Left renal cortex interstitium (tissue), 4 donors: ENCODE results near the gene RBM10. TPM values are rescaled to one million over a fixed set of nuclear protein-coding genes. Genes with fewer than 3 reads are reported as not detected.

Experiments
- DNase-seq, 4 donors: peaks; one replicate each; pipeline ENCODE4 v3.0.0-alpha.2; 2013; ENCODE audit warnings: low read depth in 4 of 4, low spot score in 2 of 4, missing footprints in 1 of 4
- polyA plus RNA-seq, 4 donors: library from polyadenylated mRNA; unstranded; fragments of 120-200 nt; gene quantifications; one replicate each; pipeline ENCODE4 v1.2.1, GENCODE V29; 2013; ENCODE audit not compliant: insufficient read length in 4 of 4

The RBM10 gene
- polyA plus RNA-seq, 4 donors, result 46.2 to 70.6 (median 60.8) TPM

- DNase-seq, result no peak
Measured at GRCh38 chrX:47214435-47215077, 69.5 kb downstream of the RBM10 start.

DNA sequence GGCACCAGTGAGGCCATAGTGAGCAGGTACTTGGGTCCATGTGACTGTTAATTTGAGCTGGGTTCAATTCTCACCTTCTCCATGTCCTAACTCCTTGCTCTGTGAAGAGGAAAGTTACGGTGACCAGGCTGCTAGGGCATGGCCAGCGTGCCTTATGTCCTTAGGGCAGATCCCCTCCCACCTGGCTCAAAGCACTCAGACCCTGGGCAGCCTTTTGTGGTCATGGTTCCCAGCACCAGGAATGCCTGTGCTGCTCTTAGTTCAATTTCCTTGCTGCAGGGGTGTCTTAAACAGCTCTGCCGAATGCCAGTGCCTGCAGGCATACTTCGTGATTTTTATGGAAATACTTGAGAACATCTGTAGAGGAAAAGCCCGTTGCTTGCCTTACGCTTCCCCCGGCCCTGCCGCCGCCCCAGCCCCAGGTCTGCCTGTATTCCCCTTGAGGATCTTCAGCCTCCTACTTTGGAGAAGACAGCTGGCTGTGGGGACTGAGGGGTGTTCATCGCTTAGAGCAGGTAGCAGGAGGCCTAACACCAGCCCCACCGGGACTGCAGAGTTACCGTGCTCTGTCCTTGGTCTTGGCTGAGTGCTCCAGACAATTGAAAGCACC, 70.4 kb downstream of the RBM10 start:
- no peak for DNase-seq

- DNase-seq, result no peak
Measured at GRCh38 chrX:47216393-47216925, 71.4 kb downstream of the RBM10 start.

DNA sequence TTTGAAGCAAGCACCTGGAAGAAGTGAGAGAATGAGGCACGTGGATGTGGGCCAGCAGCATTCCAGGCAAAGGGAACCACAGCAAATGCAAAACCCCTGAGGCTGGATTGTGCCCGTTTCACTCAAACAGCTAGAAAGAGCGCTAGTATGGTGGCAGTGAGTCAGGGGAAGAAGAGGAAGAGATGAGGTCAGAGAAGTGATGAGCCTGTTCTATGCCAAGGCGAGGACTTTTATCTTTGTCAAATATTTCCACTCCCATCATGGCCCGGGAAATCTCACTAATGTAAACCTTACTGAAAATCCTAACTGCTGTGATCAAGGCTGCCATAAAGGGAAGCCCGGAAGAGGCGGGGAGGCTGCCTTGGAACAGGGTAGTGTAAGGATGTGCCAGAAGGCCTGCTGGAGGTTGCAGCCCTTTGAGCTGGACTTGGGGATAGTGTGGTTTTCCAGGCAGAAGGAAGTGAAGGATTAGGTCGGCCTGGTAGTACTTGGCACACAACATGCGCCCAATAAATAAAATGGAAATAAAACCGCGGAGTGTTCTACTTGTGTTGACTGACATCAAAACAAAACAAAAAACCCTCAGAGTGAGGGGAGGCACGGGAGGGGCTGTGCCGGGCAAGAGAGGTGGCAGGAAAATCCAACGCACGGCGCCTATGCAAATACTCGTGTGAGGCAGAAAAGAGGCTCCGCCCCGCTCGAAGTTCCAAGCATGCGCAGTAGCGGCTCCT, 72.3 kb downstream of the RBM10 start:
- DNase-seq, result no peak

DNA sequence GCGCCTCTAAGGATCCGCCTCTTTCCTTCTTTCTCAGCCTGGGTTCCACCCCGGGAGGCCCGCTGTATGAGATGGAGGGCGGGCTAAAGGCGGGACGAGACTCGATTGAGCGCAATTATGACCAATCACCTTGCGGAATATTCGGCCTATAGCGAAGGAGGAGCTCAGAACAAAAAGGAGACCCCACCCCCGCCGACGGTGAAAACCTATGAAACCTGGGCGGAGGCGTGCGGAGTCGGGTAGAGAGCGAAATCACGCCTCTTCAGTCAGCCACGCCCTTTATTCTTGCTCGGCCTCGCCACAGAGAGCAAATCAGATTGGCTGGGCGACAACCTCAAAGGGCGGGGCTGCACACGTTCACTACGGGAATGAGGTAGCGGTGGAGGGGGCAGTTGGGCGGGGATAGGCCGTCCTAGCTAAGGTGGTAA, 72.8 kb downstream of the RBM10 start:
- peak; percentile 90 to 95 (median 94) for DNase-seq

- DNase-seq, result peak in 3 of 4 donors; percentile 60 to 83 (median 78)
Measured at GRCh38 chrX:47218280-47218919, 73.4 kb downstream of the RBM10 start, which contains the start of gene CDK16. Gene CDK16 (plus strand): TSS chrX:47218681. CDS start chrX:47223558, 4,877 bp downstream.

DNA sequence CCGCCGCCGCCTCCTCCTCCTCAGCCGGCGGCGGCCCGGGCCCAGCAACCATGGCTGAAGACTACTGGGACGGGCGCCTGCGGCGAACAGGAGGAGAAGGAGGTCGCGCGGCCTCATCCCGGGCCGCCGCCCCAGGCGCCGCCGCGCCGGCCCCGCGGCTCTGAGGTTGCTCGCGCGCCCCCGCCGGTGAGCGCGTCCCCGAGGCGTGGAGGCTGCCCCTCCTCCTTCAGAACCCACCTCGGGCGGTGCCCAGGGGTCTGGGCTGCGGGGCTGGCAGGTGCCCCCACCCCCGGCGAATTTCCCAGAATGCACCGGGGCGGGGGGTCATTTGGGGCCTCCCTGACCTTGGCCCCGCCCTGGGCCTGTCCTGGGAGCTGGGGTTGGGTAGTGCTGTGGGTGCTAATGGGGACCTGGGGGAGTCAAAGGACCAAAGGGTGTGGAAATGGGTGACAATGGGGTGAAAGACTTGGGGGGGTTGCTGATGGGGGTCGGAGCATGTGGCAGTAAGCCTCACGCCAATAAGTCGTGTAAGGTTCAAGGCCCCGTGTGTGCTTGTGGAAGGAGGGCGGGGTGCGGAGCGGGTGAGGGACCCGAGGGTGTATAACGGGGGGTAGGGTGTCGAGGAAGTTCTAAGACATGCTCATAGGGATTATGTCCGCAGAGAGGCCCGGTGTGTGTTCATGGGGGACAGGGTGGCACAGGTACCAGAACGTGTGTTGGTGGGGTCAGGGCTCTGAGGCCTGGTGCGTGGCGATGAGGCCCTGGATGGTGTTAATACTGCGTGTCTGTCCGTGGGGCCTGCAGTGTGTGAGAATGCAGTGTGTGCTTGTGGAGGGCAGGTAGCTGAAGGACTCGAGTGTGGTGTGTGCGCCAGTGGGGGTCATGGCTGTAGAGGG, 74.1 kb downstream of the RBM10 start:
- DNase-seq, result no peak

DNA sequence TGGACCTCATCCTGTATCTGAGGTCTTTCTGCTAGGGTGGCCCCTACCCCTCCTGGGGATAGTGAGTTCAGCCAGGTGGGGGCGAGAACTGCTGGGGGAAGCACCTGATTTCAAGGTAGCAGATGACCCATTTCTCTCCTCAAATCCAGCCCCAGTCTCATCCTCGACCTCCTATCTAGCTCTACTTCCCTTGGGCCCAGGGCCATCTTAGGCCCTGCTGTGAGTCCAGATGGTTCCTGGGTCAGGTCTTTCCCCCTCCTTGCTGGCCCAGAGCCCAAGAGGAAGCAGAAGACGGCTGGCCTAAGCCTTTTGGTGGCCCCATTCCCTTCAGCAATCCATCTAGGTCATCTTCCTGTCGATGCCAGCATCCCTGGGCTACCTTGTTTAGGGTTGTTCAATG, 76.7 kb downstream of the RBM10 start:
- no peak for DNase-seq

DNA sequence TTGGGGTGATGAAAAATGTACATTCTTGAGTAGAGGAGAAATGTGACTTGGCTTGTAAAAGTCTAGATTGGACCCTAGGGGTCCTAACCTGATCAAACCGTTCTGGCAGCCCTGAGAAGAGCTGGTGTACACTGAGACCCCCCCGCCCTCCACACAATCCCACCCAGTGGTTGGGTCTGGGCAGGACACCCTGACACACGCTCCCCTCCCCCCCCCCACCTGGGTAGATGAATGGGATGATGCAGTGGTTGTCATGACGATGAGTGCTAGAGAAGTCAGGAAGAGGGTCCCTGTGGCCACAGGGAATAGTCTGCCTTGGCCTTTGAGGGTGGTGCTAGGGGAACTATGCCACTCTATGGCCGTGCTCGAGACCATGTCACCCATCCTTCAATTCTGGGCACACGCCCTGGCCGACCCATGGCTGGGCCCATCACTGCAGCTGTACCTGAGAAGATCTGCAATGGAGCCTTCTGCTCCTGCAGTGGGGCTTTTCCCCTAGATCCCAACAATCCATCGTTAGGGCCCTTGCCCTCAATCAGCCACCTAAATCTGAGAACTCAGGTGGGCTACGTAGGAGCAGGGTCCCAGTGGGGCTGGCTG, 77.8 kb downstream of the RBM10 start:
- DNase-seq, result no peak

DNA sequence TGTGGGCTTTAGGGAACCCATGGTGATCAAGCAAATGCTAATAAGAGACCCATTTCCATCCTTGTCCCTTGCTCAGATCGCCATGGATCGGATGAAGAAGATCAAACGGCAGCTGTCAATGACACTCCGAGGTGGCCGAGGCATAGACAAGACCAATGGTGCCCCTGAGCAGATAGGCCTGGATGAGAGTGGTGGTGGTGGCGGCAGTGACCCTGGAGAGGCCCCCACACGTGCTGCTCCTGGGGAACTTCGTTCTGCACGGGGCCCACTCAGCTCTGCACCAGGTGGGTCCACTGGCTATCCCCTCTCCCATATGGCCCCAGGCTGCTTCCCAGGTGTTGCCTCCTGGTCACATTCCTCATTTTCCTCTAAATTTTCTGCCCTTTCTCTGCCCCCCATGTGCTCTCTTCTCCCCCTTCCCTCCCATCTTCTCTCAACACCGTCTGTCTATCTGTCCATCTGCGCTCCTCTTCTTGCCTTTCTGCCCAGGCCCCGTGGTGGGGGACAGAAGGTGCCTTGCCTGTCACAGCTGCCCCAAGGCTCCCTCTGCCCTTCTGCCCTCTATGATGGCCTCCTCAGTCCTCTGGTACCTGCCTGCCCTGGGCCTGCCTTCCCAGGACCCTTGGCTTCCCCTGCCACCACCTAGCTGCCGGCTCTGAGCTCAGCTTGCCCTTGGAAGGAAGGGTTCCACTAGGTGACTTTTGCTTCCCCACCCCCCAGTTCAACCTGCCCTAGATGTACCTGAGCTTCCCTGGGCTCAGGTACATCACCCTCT, 78.6 kb downstream of the RBM10 start:
- DNase-seq, result no peak

DNA sequence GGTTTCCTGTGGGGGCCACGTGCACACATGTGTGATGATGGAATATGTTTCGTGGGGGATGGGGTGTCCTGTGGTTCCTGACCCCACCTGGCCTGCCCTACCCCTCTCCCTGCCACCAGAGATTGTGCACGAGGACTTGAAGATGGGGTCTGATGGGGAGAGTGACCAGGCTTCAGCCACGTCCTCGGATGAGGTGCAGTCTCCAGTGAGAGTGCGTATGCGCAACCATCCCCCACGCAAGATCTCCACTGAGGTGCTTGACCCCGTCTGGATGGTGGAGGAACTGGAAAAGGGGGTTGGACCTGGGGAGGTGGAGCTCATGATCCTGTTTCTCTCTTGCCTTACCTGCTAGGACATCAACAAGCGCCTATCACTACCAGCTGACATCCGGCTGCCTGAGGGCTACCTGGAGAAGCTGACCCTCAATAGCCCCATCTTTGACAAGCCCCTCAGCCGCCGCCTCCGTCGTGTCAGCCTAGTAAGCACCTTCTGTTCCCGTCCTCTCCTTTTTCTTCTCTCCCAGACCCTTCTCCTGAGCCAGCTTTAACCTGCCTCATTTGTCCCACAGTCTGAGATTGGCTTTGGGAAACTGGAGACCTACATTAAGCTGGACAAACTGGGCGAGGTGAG, 79.4 kb downstream of the RBM10 start:
- DNase-seq, result no peak

DNA sequence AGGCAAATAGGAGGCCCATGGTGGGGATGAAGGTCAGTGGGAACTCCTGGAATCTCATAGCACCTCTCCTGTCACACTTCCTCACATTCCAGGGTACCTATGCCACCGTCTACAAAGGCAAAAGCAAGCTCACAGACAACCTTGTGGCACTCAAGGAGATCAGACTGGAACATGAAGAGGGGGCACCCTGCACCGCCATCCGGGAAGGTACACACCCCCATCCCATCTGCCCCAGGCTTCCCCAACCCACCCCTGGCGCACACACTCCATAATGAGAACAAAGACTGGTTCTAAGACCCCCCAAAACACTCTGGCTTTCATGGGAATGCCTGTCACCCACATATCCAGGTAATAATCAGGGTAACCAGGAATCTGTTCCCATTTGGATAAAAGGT, 79.9 kb downstream of the RBM10 start:
- DNase-seq, result no peak

GRCh38 chrX:47226071-47226470, 81.0 kb downstream of the RBM10 start:
- no peak for DNase-seq

GRCh38 chrX:47226531-47227333, 81.7 kb downstream of the RBM10 start:
- no peak for DNase-seq

GRCh38 chrX:47227334-47227583, 82.2 kb downstream of the RBM10 start:
- no peak for DNase-seq

DNA sequence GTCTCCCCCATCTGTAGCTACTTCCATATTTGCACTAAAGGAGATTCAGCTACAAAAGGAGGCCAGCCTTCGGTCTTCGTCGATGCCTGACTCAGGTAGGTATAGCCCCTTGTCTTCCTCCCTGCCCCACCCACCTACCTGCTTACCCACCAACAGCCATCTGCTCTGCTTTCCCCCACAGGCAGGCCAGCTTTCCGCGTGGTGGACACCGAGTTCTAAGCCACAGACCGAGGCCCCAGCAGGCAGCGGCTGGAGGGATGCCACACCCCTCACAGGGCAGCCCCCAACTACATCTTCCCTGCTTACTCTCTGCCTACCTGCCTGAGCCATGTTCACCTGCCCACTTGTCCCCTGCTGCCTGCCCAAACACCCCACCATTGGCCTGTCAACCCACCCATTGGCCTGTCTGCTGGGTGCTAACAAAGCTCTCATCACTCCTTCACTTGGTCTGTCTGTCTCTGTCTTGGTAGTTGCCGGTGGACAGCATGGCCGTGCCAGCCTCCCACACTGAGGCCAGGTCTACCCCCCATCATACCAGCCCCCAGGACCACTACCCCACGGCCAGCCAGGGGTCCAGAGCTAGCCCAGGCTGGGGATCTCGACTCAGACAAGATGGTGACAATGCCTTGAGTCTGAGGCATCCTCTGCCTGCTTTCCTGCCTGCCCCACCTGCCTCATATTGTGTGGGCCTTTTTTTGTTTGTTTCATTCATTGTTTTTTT, 83.7 kb downstream of the RBM10 start:
- DNase-seq, result no peak

GRCh38 chrX:47229427-47229826, 84.4 kb downstream of the RBM10 start:
- no peak for DNase-seq
